RWPE2 (cell line): Measurements from ENCODE around the gene ZBTB1.

Experiments
- ATAC-seq: fragments of 200-7000 bp; cut with Tn5 transposase; 3 replicates; pipeline ENCODE4 v1.9.1; 2021; ENCODE audit warnings: low read depth
- DNase-seq: peaks from one replicate; pipeline ENCODE4 v3.0.0-alpha.2; 2020; ENCODE audit warnings: low spot score
- H3K27ac ChIP-seq: fragments of 450-650 bp; 2 replicates; pipeline ENCODE4 v1.5.1; 2017; ENCODE audit warnings: mild to moderate bottlenecking; ENCODE audit not compliant: poor library complexity, severe bottlenecking
- H3K27me3 ChIP-seq: fragments of 250-450 bp; sonication (Bioruptor Pico); 2 replicates; pipeline ENCODE4 v1.5.1; 2021; ENCODE audit warnings: mild to moderate bottlenecking, moderate library complexity; ENCODE audit not compliant: insufficient read depth, poor library complexity, severe bottlenecking
- H3K36me3 ChIP-seq: fragments of 250-450 bp; sonication (Bioruptor Pico); 2 replicates; pipeline ENCODE4 v1.5.1; 2020; ENCODE audit warnings: low read depth, mild to moderate bottlenecking, moderate library complexity
- H3K4me1 ChIP-seq: fragments of 250-450 bp; sonication (Bioruptor Pico); 2 replicates; pipeline ENCODE4 v1.5.1; 2021; ENCODE audit warnings: mild to moderate bottlenecking, moderate library complexity; ENCODE audit not compliant: insufficient read depth, poor library complexity, severe bottlenecking
- H3K4me3 ChIP-seq: fragments of 250-450 bp; sonication (Bioruptor Pico); 2 replicates; pipeline ENCODE4 v1.5.1; 2021; ENCODE audit warnings: mild to moderate bottlenecking, moderate library complexity; ENCODE audit not compliant: severe bottlenecking
- H3K9me3 ChIP-seq: fragments of 250-450 bp; sonication (Bioruptor Pico); 2 replicates; pipeline ENCODE4 v1.5.1; 2021; ENCODE audit warnings: mild to moderate bottlenecking, moderate library complexity; ENCODE audit not compliant: severe bottlenecking
- CTCF ChIP-seq: fragments of 450-650 bp; IDR thresholded peaks from one replicate; pipeline ENCODE4 v1.5.1; 2017; ENCODE audit warnings: mild to moderate bottlenecking, moderate library complexity; ENCODE audit not compliant: poor library complexity, severe bottlenecking

Gene ZBTB1

GRCh38 chr14:64502456-64502855 lies 2.1 kb upstream of the ZBTB1 start:
- no peak for DNase-seq
- peaks cover 38% of the 10 kb centered on the region for H3K4me1 ChIP-seq
- no peaks in the 10 kb centered on the region for H3K27me3 ChIP-seq
- H3K36me3 ChIP-seq = peaks cover 22% of the 10 kb centered on the region
- no peak for ATAC-seq
- H3K27ac ChIP-seq = peak overlapping the region; percentile 97
- peak overlapping the region; percentile 81 for H3K4me3 ChIP-seq
- no peaks in the 10 kb centered on the region for H3K9me3 ChIP-seq
- TF ChIP-seq CTCF = no peak

GRCh38 chr14:64502887-64503433 lies 1.6 kb upstream of the ZBTB1 start:
- H3K4me3 ChIP-seq = peak overlapping the region; percentile 81
- no peak for ATAC-seq
- peaks cover 41% of the 10 kb centered on the region for H3K4me1 ChIP-seq
- H3K27ac ChIP-seq = peak overlapping the region; percentile 97
- no peaks in the 10 kb centered on the region for H3K9me3 ChIP-seq
- no peak for DNase-seq
- peaks cover 17% of the 10 kb centered on the region for H3K36me3 ChIP-seq
- no peak for TF ChIP-seq CTCF
- no peaks in the 10 kb centered on the region for H3K27me3 ChIP-seq

GRCh38 chr14:64503434-64504309 lies 898 bp upstream of the ZBTB1 start, which contains the start of gene ZBTB25:
TSS of gene ZBTB25 (minus strand) at chr14:64503838. CDS start at chr14:64490533, 13,305 bp downstream.
- ATAC-seq (peak; percentile 66), DNase-seq (peak; percentile 97)
- Histone ChIP-seq H3K4me3 (peak within 1 kb of the TSS; percentile 81), H3K4me1 (peaks cover 48% of the 10 kb centered on the region), H3K27ac (peak within 1 kb of the TSS; percentile 97), H3K27me3 (no peaks in the 10 kb centered on the region), H3K36me3 (peaks cover 14% of the 10 kb centered on the region), H3K9me3 (no peaks in the 10 kb centered on the region)
- TF ChIP-seq CTCF = no peak

- H3K9me3 ChIP-seq = no peaks in the 10 kb centered on the region
- peak overlapping the region; percentile 81 for H3K4me3 ChIP-seq
- peak; percentile 95 for DNase-seq
- H3K4me1 ChIP-seq = peaks cover 48% of the 10 kb centered on the region
- H3K27ac ChIP-seq = peak overlapping the region; percentile 97
- peak; percentile 44 for ATAC-seq
- no peak for TF ChIP-seq CTCF
- no peaks in the 10 kb centered on the region for H3K36me3 ChIP-seq
- no peaks in the 10 kb centered on the region for H3K27me3 ChIP-seq
Measured at GRCh38 chr14:64504897-64505794, 576 bp downstream of the ZBTB1 start.
